HG03103 (cell line): ENCODE data around the gene SPATA9.

Experiments used
- ATAC-seq: cut with Tn5 transposase; IDR thresholded peaks from one replicate; pipeline ENCODE4 v1.9.1; 2021; ENCODE audit warnings: low read depth; ENCODE audit not compliant: unreplicated experiment

SPATA9 gene

DNA sequence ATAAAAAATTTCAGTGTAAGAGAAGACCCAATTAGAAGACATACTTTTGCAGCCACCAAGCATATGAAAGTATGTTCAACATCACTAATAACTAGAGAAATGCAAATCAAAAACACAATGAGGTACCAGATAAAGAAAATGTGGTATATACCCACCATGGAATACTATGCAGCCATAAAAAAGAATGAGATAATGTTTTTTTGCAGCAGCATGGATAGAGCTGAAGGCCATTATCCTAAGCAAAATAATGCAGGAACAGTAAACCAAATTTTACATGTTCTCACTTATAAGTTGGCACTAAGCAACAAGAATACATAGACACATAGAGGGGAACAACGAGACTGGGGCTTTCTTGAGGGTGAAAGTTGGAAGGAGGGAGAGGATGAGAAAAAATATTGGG lies 6.9 kb upstream of the SPATA9 start:
- no peak for ATAC-seq

DNA sequence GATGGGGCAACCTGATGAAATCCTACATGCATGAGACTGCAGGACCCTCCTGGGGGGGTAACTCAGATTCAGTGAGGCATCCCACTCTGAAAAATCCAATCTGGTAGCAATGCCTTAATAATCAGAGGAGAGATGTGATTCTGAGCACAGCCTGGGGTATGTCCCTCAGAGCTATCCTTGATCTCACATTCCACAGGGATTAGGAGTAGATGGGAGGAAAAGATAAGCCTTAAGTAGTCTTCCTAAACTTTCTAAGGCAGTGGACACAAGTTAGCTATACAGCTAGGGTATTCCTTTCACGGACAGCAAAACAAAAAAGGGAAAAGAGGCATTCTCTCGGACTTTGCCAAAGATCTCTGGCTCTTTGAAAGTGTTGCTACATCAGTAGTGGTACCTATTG lies 3.9 kb upstream of the SPATA9 start:
- ATAC-seq = no peak

DNA sequence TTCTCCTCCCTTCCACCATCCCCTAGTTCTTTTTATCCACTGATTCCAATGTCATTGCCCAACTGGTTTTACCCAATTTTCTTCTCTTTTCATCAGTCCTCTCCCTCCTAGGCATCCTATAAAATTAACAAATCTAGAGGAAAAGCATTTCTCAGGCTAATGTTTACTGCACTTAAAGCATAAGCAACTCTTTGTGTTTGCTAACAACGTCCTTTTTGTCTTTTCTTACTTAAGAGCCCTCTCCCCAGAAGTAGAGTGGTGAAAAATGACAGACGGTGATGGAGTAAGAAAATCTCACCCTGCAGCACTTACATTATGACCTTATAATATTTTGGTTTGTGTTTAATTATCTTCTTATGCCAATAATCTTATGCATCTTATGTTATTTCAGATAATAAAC lies 1.6 kb upstream of the SPATA9 start:
- ATAC-seq = no peak

DNA sequence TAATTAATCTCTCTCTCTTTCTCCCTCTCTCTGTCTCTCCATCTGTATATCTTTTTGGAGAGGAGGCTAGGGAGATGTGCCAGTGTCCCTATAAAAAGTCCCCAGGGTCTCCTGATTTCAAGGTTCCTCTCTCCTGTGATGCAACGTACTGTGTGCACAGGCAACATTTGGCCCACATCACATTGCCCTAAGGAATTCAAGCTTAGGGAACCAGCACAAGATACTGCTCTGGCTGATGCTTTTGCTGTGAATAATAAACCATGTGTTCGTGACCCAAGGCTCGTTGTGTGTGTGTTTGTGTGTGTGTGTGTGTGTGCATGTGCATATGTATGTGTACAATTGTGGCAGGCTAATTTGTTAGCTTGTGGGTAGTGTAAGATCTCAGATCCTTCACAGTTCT lies 9.7 kb downstream of the SPATA9 start:
- no peak for ATAC-seq

DNA sequence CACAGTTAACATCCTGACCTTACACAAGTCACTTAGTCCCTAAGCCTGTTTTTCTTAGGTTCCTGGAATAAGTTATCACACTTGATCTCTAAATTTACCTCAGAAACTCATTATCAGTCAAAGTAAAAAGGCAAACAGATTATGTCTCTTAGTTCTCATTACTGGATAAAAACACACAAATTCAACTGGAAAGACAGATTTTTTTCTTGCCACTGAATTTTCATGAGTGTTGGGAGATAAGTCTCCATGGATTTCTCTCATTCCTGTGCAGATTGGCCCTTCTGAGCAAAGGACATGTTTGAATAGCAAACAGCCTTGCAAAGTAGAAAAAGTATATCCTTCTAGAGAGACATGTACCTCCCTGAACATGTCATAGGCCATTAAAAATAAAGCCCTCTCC lies 10.2 kb downstream of the SPATA9 start:
- ATAC-seq = no peak

DNA sequence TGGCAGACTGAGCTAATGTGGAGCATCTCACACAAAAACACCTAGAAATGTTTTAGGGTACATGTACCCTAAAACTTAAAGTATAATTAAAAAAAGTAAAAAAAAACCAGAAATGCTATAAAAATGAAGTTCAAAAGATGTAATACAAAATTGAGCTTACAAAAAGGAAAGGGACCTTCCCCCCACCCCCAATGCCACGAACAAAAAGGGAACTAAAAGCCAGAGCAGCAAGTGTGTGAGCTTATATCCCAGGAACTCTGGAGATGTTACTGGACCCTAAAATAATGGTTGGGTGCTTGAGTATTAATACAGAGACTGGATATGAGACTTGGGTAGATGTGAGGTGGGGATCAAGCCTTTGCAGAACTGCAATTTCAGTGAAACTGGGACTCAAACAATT lies 11.0 kb downstream of the SPATA9 start:
- no peak for ATAC-seq

DNA sequence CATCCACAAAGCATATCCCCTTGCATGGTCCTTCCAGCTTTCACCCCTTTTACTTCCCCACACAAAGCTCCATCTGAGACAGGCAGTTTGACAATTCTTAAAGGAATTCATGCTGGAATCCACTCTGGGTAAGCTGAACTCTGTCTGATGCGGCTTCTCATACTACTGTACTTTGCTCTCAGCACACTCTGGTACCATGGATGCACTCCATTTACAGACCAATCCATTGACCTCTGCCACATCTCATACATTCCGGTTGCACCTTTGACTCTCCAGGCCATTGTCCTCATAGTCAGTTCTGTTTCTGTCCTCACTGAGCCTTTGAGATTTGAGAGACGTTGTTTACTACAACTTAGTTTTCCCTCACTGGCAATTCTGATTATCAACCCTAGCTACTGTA lies 12.2 kb downstream of the SPATA9 start:
- ATAC-seq = no peak

DNA sequence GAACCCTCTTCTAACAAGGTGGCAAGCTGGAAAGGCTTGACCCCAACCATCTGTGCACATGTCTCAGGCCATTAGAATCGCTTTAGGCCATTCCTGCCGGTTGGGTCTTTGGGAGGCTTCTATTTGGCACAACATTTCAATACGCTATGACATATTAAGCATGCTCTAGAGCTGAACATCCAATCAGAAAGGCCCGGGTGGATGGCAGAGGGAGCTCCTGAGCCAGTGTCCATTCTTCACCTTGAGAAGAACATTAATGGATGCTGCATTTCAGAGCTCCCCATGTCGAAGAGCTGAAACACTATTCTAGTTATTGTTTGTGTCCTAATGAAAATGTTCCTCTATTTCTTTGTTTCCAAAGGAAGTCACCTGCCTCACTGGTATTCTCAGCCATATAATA lies 12.8 kb downstream of the SPATA9 start:
- ATAC-seq = no peak

DNA sequence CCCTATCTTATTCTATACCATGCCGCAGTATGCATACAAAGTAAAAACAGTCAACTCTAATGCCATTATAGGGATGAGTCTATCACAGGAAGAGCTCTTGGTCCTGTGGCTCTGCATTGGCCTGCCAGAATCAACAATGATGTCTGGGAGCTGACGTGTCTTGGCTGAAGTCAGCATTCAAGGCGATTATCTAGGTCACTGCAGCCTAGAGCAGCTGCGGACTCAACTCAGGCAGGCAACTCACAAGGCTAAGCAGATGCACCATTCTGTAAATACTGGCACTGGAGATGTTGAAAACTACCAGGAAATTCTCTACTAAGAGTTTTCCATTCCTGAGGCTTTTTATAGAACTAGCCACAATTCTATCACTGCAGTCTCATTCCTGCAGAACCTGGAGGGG lies 13.3 kb downstream of the SPATA9 start:
- ATAC-seq = no peak

DNA sequence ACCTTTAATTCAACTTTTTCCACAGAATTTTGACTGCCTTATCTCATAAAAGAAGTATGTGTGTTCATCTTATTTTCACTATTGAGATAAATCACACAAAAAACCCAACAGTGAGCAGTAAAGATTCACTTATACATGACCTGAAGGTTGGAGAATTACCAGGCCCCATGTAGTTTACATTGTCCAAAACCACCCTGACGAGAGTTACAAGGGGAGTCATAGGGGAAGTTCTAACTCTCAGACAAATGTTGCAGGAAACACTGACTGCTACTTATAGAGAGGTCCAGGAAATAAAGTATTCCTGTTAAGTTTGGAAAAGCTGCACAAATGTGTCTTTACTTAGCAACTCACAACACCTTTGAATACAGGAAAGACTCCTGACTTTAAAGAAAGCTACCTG lies 14.1 kb downstream of the SPATA9 start:
- ATAC-seq = no peak

DNA sequence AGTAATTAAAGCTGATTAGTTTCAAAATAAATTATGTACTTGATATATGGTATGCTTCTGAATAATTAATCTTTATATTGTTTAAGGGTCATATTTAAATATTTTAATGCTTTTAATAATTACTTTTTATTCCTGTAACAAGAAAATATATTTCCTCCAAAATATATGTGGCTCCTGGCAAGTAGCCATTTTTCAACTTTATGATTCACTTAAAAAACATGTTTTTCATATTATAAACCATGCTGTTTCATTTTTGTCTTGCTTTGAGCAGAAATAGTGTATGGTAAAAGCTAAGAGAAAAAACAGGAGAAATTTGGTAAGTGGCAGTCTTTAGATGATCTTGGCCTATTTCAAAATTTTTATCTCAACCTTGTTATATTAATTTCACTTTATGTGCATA lies 14.6 kb downstream of the SPATA9 start:
- no peak for ATAC-seq

DNA sequence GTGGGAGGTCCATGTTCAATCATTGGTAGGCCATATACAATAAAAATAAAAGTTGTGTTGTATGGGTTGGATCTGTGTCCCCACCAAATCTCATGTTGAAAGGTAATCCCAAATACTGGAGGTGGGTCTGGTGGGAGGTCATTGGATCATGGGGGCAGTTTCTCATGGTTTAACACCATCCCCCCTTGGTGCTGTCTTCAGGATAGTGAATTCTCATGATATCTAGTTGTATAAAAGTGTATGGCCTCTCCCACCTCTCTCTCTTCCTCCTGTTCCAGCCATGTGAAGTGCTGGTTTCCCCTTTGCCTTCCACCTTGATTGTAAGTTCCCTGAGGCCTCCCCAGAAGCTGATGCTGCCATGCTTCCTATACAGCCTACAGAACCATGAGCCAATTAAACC lies 15.1 kb downstream of the SPATA9 start:
- no peak for ATAC-seq

DNA sequence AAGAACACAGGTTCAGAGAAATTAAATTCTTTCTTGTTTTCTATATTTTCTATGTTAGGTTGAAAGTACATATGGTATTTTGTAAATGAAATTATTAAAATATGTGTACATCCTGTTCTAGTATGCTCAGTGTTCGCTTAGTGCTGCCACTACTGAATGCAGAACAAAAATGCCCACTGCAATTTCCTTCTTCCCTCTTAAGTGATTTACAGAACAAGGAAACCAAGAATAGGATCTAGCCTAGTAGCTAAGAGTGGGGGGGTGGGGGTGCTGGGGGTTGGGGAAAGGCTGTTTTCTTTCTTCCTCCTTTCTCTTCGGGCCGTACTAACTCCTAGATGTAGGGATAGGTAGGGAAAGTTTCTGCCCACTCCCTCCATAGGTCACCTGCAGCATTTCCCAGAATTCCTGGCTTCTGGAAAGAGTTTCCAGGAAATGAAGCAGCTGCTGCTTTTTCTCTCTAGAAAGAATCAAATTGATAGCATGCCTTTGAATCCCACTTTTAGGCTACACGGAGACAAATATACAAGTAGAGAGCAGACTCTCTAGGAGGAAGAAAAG lies 15.7 kb downstream of the SPATA9 start:
- no peak for ATAC-seq

DNA sequence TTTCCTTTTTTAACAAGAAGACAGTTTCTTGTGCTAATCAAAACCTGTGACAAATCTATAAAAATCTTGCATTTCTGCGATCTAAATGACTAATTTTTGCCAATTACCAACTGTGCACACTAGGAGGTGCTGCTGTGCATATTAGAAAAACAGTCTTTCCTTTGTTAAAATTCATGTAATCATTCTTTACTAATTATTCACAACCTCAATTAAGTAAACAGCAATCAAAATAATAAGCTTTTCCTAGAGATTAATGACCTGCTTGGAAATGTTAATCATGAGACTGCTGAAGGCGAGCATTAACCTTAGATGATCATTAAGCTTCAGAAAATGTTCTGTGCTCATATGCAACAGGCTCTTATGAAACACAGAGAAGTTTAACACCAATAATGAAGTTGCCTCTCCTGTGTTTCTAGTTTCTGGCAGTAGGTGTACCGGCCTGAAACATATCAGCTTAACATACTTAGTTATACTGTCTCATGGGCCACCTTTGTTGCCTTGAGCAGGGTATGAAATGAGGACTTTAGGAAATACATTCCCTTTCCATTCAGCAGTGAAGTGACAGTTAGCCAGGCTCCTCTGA lies 18.5 kb downstream of the SPATA9 start:
- ATAC-seq = no peak

DNA sequence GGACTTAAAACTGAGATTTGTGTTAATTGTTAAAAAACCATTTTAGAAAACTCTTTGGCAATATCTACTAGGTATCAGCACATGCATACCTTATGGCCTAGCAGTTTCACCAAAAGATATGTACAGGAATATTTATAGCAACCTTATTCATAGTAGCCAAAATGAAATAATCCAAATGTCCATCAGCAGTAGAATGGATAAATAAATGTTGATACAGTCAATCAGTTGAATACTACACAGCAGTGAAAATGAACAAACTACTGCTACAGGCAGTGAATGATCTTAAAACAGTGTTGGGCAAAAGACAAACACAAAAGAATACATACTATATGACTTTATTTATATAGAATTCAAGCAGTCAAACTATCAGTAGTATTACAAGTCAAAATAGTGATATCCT lies 19.8 kb downstream of the SPATA9 start:
- ATAC-seq = no peak

DNA sequence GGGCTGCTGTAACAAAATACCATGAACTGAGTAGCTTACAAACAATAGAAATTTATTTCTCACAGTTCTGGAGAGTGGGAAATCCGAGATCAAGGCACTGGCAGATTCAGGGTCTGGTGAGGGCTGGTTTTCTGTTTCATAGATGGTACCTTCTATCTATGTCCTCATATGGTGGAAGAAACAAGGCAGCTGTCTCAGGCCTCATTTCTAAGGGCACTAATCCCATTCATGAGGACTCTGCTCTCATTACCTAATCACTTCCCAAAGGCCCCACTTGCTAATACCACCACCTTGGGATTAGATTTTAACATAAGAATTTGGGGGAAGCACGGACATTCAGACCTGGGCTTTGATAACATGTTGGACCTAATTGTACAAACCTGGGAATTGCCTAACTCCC lies 22.7 kb downstream of the SPATA9 start:
- ATAC-seq = no peak

DNA sequence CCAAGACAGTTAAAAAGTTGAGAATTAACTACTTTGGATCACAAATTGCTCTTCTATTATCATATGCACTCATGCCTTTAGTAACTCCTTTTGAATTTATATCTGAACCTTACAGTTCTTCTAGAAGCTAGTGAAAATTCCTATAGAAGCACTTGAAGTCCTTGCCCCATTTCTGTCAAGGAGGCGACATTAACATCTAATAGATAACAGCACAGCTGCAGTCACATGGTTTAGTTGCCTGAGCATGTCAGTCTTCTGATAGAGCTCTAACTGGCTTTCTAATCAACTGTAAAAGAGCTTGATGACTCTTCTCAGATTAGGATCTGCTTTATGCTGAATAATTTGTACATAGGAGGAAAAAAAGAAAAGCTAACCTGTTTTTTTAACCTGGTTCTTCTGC lies 27.2 kb downstream of the SPATA9 start:
- no peak for ATAC-seq

DNA sequence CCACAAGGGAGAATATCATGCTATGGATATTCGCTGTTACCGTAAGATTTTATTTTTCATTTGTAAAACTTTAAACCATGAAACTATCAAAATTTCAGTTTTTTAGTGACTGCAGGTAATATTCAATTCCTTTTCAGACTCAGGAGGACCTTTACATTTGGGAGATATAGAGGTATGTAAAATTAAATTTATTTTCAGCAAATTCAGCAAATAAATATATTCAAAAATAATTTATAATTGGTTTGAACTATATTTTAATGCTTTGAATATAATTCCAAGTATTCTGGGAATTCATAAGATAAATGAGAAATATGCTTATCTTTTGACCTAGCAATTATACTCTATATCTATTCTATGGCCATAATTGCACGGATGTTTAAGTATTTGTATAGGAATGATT lies 28.6 kb downstream of the SPATA9 start:
- ATAC-seq = no peak

DNA sequence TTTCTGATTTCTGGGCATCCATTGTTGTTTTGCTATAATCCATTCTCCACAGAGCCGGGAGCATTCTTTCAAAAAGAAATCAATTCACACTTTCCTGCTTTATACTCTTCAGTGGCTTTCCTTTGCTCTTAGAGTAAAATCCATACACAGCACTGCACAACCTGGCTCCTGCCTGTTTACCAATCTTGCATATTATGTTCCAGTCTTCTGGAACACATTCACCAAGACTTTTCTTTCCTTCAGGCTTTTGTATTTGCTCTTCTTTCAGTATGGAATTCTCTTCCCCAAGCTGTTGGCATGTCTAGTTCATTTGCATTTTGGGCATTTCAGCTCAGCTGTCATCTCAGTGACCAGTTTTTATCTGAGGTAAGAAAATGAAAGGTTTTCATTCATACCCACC lies 29.9 kb downstream of the SPATA9 start:
- ATAC-seq = no peak

DNA sequence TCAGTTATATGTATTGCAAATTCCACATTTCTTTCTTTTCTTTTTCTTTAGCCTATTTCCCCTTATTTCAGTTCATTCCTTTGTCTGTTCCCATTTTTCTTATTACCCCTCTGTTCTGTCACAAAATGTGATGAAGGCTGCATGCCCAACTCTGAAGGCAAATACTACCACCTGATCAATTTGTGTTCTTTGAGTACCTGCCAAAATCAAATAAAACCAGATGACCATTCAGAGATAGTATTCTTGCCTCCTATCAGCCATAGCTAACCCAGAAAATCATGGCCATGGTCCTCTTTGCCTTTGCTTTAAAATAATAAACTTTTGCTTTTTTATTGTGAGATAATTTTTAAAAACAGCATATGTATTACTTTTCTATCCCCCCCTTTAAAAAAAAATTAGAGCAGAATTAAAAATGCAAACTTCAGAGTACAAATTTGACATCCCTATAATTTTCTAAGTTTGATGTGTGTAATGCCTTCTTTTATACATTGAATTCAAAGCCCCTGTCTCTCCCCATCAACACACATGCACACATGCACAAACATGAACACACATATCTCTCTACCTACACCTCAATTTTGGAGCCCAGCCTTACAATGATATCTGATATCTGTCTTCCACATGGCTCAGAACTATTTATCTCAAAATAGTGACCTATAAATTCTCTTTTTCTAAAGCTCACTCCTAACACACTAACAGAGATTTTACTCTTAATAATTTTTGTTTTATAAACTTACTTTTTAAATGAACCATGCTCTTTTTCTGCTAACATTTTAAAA lies 32.8 kb downstream of the SPATA9 start:
- no peak for ATAC-seq

DNA sequence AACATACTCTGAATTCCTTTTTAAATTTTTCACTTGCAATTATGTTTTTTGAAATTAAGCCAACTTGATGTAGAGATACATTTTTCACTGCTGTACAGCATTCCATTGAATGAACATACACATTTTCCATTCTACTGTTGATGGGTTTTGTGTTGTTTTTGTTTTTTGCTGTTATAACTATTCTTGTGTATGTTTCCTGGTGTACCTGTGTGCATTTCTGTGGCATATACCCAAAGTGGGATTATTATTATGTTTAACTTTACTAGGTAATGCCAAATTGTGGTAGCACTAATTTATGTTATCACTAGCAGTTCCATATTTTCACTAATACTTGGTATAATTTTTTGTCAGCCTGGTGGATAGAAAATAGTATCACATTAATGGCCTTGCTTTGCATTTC lies 33.5 kb downstream of the SPATA9 start:
- no peak for ATAC-seq
